ENCODE measurements around the gene WNT4. TPM values are rescaled to one million over a fixed set of nuclear protein-coding genes. Genes with fewer than 3 reads are reported as not detected.

WNT4 gene
- total RNA-seq, 4 donors from 2014 or later: 0.12 to 0.27 (median 0.27) TPM; not detected in 1

- no CpG with 5 or more reads among the region's 12 CpGs for WGBS, 2 donors (ENCODE audit: low coverage in 1 of 2)
- no peak for ATAC-seq
- H3K9me3 ChIP-seq: no peaks in the 10 kb centered on the region
- H3K4me1 ChIP-seq: peaks cover 0 to 24% (median 13%) of the 10 kb centered on the region in 3 donors
- no peak overlapping the region for H3K4me3 ChIP-seq
- no peaks in the 10 kb centered on the region for H3K36me3 ChIP-seq
- H3K27me3 ChIP-seq: peaks cover 84% of the 10 kb centered on the region
- TF ChIP-seq POLR2A (IDR thresholded peaks at IDR 0.05) (no peak), POLR2AphosphoS5 (IDR thresholded peaks at IDR 0.05) (no peak), CTCF (IDR thresholded peaks at IDR 0.05) (no peak), EP300 (IDR thresholded peaks at IDR 0.05) (no peak)
- H3K27ac ChIP-seq: no peak overlapping the region
Observed at GRCh38 chr1:22139817-22140216, 3.1 kb downstream of the WNT4 start.

GRCh38 chr1:22139066-22139594 lies 3.8 kb downstream of the WNT4 start:
- Histone ChIP-seq H3K27me3 (peaks cover 80% of the 10 kb centered on the region), H3K4me1 (peaks cover 0 to 24% (median 13%) of the 10 kb centered on the region in 3 donors), H3K27ac (no peak overlapping the region), H3K4me3 (no peak overlapping the region), H3K36me3 (no peaks in the 10 kb centered on the region), H3K9me3 (no peaks in the 10 kb centered on the region)
- 83 to 90% methylated on average over 3 to 5 of the region's 15 CpGs for WGBS, 2 donors (ENCODE audit: low coverage in 1 of 2)
- TF ChIP-seq CTCF (IDR thresholded peaks at IDR 0.05) (no peak), POLR2AphosphoS5 (IDR thresholded peaks at IDR 0.05) (no peak), EP300 (IDR thresholded peaks at IDR 0.05) (no peak), POLR2A (IDR thresholded peaks at IDR 0.05) (no peak)
- no peak for ATAC-seq

GRCh38 chr1:22137004-22137720 lies 5.7 kb downstream of the WNT4 start:
- no peak for ATAC-seq
- TF ChIP-seq POLR2A (IDR thresholded peaks at IDR 0.05) (no peak), EP300 (IDR thresholded peaks at IDR 0.05) (no peak), POLR2AphosphoS5 (IDR thresholded peaks at IDR 0.05) (no peak), CTCF (IDR thresholded peaks at IDR 0.05) (no peak)
- peaks cover 0 to 17% (median 6%) of the 10 kb centered on the region in 3 donors for H3K4me1 ChIP-seq
- H3K9me3 ChIP-seq: no peaks in the 10 kb centered on the region
- H3K27ac ChIP-seq: no peak overlapping the region
- H3K36me3 ChIP-seq: no peaks in the 10 kb centered on the region
- WGBS, 2 donors (ENCODE audit: low coverage in 1 of 2): 39 to 63% methylated on average over 2 to 3 of the region's 16 CpGs
- no peak overlapping the region for H3K4me3 ChIP-seq
- H3K27me3 ChIP-seq: peaks cover 68% of the 10 kb centered on the region

GRCh38 chr1:22133931-22134324 lies 9.0 kb downstream of the WNT4 start:
- Histone ChIP-seq H3K9me3 (no peaks in the 10 kb centered on the region), H3K27ac (no peak overlapping the region), H3K4me3 (no peak overlapping the region), H3K27me3 (peaks cover 43% of the 10 kb centered on the region), H3K4me1 (peaks cover 0 to 12% (median 0%) of the 10 kb centered on the region in 3 donors), H3K36me3 (no peaks in the 10 kb centered on the region)
- TF ChIP-seq POLR2A (IDR thresholded peaks at IDR 0.05) (no peak), EP300 (IDR thresholded peaks at IDR 0.05) (no peak), CTCF (IDR thresholded peaks at IDR 0.05) (no peak), POLR2AphosphoS5 (IDR thresholded peaks at IDR 0.05) (no peak)
- ATAC-seq: no peak
- 42 to 78% methylated on average over 5 to 7 of the region's 15 CpGs for WGBS, 2 donors (ENCODE audit: low coverage in 1 of 2)

All from gastroesophageal sphincter (tissue), 4 donors.